ENCODE measurements around the gene VWA5B1. TPM values are rescaled to one million over a fixed set of nuclear protein-coding genes. Genes with fewer than 3 reads are reported as not detected.

Gene VWA5B1
- total and polyA plus RNA-seq, 8 donors, result not detected

DNA sequence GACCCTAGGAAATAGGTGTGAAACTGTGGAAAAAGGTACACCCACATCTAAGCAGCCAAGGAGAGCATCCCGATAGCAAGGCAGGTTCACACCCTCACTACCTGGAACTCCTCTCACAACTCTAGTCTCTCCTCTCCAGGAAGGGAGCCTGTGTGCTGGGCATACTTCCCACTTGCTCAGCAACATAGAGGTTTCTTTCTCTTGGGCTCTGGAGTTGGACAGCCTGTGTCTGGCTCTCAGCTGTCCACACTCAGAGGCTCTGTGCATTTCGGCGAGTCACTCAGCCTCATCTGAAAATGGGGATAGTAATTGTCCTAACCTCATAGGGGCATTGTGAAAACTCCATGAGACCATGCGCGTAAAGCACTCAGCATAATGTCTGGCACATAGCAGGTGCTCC is 29.6 kb upstream of the VWA5B1 start:
- no peaks in the 10 kb centered on the region for H3K9me3 ChIP-seq
- no peak overlapping the region for H3K27ac ChIP-seq
- peaks cover 0 to 21% (median 0%) of the 10 kb centered on the region in 3 donors for H3K27me3 ChIP-seq
- H3K4me1 ChIP-seq, result peaks cover 0 to 12% (median 0%) of the 10 kb centered on the region in 4 donors
- H3K36me3 ChIP-seq, result no peaks in the 10 kb centered on the region
- TF ChIP-seq EP300 (IDR thresholded peaks at IDR 0.05), result no peak
- TF ChIP-seq POLR2AphosphoS5 (IDR thresholded peaks at IDR 0.05), result no peak
- TF ChIP-seq CTCF (IDR thresholded peaks at IDR 0.05), result no peak
- no peak for TF ChIP-seq POLR2A (IDR thresholded peaks at IDR 0.05)
- 85 to 93% (median 91%) methylated on average over 5 of the region's 5 CpGs for WGBS, 5 donors
- DNase-seq, result no peak
- no peak overlapping the region for H3K4me3 ChIP-seq
- intact Hi-C loops (cut with DNase I; ENCODE audit: low total_unique reads), result no loop called here

DNA sequence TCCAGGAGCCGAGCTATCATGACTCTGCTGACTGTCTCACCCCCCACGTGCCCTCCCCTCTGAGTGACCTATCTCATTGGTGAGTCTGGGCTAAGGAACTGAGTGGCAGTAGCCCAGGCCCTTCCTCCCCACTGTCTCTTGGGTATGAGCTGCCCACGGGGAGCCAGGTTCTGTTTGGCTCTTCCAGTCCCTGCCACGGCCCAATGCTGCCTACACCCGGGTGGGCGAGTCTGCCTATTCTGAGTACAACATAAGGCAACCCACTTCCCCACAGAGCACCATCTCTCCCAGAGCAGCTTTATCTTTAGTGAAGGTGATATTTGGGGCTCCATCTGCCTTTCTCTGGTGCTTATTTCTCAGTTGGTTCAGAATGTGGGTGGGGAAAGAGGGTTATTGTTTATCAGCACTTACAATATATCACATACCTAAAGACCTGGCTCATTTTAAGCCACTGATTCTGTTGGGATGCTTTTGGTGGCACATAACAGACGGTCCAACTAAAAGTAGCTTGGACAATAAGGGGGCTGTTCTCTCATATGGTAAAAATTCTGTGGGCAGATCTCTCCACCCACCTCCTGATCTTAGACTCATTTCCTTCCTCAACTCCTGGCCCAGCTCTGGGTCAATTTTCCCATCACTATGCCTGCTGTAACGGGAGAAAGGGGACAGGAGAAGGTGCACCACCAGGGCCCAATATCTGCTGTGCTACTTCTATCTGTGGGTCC is 27.7 kb upstream of the VWA5B1 start:
- WGBS, 5 donors, result 79 to 88% (median 85%) methylated on average over 8 of the region's 8 CpGs
- H3K4me1 ChIP-seq, result peaks cover 0 to 12% (median 0%) of the 10 kb centered on the region in 4 donors
- no peak for DNase-seq
- no peak for TF ChIP-seq POLR2A (IDR thresholded peaks at IDR 0.05)
- no peak for TF ChIP-seq CTCF (IDR thresholded peaks at IDR 0.05)
- TF ChIP-seq POLR2AphosphoS5 (IDR thresholded peaks at IDR 0.05), result no peak
- TF ChIP-seq EP300 (IDR thresholded peaks at IDR 0.05), result no peak
- no peak overlapping the region for H3K27ac ChIP-seq
- peaks cover 0 to 10% (median 0%) of the 10 kb centered on the region in 3 donors for H3K27me3 ChIP-seq
- no peaks in the 10 kb centered on the region for H3K36me3 ChIP-seq
- no peak overlapping the region for H3K4me3 ChIP-seq
- intact Hi-C loops (cut with DNase I; ENCODE audit: low total_unique reads), result no loop called here
- H3K9me3 ChIP-seq, result no peaks in the 10 kb centered on the region

- H3K9me3 ChIP-seq, result peaks cover 0 to 6% (median 2%) of the 10 kb centered on the region in 4 donors
- H3K27ac ChIP-seq, result no peak overlapping the region
- intact Hi-C loops (cut with DNase I; ENCODE audit: low total_unique reads), result no loop called here
- no peak for TF ChIP-seq POLR2A (IDR thresholded peaks at IDR 0.05)
- TF ChIP-seq CTCF (IDR thresholded peaks at IDR 0.05), result no peak
- no peak for TF ChIP-seq POLR2AphosphoS5 (IDR thresholded peaks at IDR 0.05)
- no peak for TF ChIP-seq EP300 (IDR thresholded peaks at IDR 0.05)
- no peak overlapping the region for H3K4me3 ChIP-seq
- WGBS, 5 donors, result 20 to 37% (median 29%) methylated on average over 4 of the region's 4 CpGs
- peak in 1 of 2 donors; percentile 72 for DNase-seq
- H3K27me3 ChIP-seq, result peaks cover 0 to 4% (median 0%) of the 10 kb centered on the region in 3 donors
- no peaks in the 10 kb centered on the region for H3K36me3 ChIP-seq
- H3K4me1 ChIP-seq, result peaks cover 0 to 12% (median 0%) of the 10 kb centered on the region in 4 donors
These were observed 25.4 kb upstream of the VWA5B1 start for GRCh38 chr1:20265250-20265649.

GRCh38 chr1:20266141-20266540 is 24.5 kb upstream of the VWA5B1 start:
- intact Hi-C loops (cut with DNase I; ENCODE audit: low total_unique reads), result no loop called here
- no peak overlapping the region for H3K4me3 ChIP-seq
- peaks cover 0 to 9% (median 3%) of the 10 kb centered on the region in 4 donors for H3K9me3 ChIP-seq
- peaks cover 0 to 13% (median 0%) of the 10 kb centered on the region in 3 donors for H3K27me3 ChIP-seq
- no peaks in the 10 kb centered on the region for H3K36me3 ChIP-seq
- TF ChIP-seq POLR2AphosphoS5 (IDR thresholded peaks at IDR 0.05), result no peak
- TF ChIP-seq EP300 (IDR thresholded peaks at IDR 0.05), result no peak
- peaks cover 0 to 12% (median 0%) of the 10 kb centered on the region in 4 donors for H3K4me1 ChIP-seq
- 71 to 80% (median 75%) methylated on average over 8 of the region's 8 CpGs for WGBS, 5 donors
- no peak overlapping the region for H3K27ac ChIP-seq
- no peak for DNase-seq

DNA sequence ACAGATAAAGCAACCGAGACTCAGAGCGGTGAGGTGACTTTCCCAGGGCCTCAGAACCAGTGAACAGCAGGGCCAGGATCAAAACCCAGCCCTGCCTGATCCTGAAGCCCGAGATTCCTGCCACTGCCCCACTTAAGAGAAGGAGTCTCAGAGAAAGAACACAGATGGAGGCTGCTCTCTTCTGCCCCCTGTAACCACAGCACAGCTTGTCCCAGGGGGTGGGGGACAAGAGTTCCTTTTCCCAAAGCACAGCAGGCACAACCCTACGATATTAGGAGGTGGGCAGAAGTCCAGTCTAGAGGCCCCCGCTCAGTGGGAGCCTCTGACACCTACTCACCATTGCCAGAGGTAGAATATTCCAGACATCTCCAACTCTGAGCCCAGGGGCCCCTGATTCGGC is 24.0 kb upstream of the VWA5B1 start:
- 56 to 69% (median 64%) methylated on average over 6 of the region's 6 CpGs for WGBS, 5 donors
- intact Hi-C loops (cut with DNase I; ENCODE audit: low total_unique reads), result no loop called here
- DNase-seq, result no peak
- H3K36me3 ChIP-seq, result no peaks in the 10 kb centered on the region
- H3K27ac ChIP-seq, result no peak overlapping the region
- TF ChIP-seq EP300 (IDR thresholded peaks at IDR 0.05), result no peak
- TF ChIP-seq POLR2A (IDR thresholded peaks at IDR 0.05), result no peak
- no peak for TF ChIP-seq CTCF (IDR thresholded peaks at IDR 0.05)
- no peak for TF ChIP-seq POLR2AphosphoS5 (IDR thresholded peaks at IDR 0.05)
- H3K4me3 ChIP-seq, result no peak overlapping the region
- peaks cover 0 to 9% (median 3%) of the 10 kb centered on the region in 4 donors for H3K9me3 ChIP-seq
- H3K4me1 ChIP-seq, result peaks cover 0 to 12% (median 0%) of the 10 kb centered on the region in 4 donors
- H3K27me3 ChIP-seq, result peaks cover 0 to 18% (median 0%) of the 10 kb centered on the region in 3 donors

All from stomach (tissue), 9 donors.